Measurements from ENCODE around the gene PIGC.

DNA sequence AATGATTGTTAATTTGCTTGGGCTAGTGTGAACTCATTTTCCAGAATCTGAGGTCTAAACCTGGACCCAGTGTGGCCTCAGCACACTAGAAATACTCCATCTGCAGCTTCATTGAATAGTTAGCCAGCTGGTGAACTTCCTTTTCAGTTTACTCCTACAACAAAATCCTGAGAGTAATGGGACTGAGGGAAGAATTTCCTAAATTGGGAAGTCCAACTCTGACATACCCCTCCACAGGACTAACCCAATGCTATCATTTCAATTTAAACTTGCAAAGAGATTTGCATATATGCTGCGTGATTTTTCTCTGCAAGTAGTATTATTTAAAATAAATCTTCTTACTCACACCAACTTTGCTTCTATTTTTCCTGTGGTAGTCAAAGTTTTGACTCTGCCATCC, 27.8 kb upstream of the PIGC start:
- TF ChIP-seq EZH2 (IDR thresholded peaks at IDR 0.05) = no peak
- no peak for TF ChIP-seq POLR2AphosphoS5 (IDR thresholded peaks at IDR 0.05; ENCODE audit: borderline replicate concordance, low read depth, low read length)
- TF ChIP-seq FOXP2 (optimal IDR thresholded peaks at IDR 0.05; ENCODE audit: control extremely low read depth, extremely low read length, insufficient read depth) = no peak
